ENCODE data around the gene SMCO1. TPM values are rescaled to one million over a fixed set of nuclear protein-coding genes. Genes with fewer than 3 reads are reported as not detected.
"Not testable (repeated sequence)": the region's sequence is repeated elsewhere in the genome, so short reads cannot be mapped to it uniquely, and the experiment has no call there.

Gene SMCO1
- total RNA-seq, 1 donor from 2014 or later: 110 TPM

GRCh38 chr3:196528639-196529233 is 13.6 kb upstream of the SMCO1 start:
- DNase-seq: peak; percentile 87
- intact Hi-C loops (cut with micrococcal nuclease): loop anchor here (10.0 kb wide), 1 partner anchor 274 kb away; no protein-coding TSS in a partner anchor
- ATAC-seq: peak; percentile 99

DNA sequence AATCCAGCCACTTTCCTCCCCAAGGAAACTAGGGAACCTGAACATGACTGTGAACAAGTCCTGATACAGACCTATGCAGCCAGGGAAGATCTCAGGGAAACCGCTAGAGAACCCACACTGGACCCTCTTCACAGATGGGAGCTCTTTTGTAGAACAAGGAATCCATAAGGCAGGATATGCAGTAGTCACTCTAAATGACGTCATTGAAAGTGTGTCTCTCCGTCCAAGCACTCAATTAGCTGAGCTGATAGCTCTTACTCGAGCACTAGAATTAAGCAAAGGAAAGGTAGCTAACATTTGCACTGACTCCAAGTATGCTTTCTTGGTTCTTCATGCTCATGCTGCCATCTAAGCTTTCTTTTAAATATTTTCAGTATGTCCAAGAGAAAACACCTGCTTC is 10.0 kb upstream of the SMCO1 start:
- ATAC-seq: no peak
- DNase-seq: no peak
- intact Hi-C loops (cut with micrococcal nuclease): loop anchor here (10.0 kb wide), 1 partner anchor 270 kb away; no protein-coding TSS in a partner anchor

DNA sequence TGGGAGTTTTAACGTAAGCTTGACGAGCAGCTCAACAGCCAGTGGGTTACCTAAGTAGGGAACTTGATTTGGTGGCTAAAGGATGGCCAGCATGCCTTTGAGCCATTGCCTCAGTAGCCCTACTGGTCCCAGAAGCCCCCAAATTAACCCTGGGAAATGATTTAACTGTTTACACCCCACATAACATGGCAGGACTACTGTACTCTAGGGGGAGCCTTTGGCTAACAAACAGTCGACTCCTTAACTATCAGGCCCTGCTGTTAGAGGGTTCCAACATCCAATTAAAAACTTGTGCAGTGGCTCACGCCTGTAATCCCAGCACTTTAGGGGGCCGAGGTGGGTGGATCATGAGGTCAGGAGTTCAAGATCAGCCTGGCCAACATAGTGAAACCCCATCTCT is 9.4 kb upstream of the SMCO1 start:
- intact Hi-C loops (cut with micrococcal nuclease): loop anchor here (10.0 kb wide), 1 partner anchor 270 kb away; no protein-coding TSS in a partner anchor
- no peak for ATAC-seq
- DNase-seq: no peak

- DNase-seq (no peak), ATAC-seq (no peak)
- intact Hi-C loops (cut with micrococcal nuclease): loop anchor here (10.0 kb wide), 1 partner anchor 269 kb away; no protein-coding TSS in a partner anchor
Measured at GRCh38 chr3:196523841-196524240, 8.7 kb upstream of the SMCO1 start.

DNA sequence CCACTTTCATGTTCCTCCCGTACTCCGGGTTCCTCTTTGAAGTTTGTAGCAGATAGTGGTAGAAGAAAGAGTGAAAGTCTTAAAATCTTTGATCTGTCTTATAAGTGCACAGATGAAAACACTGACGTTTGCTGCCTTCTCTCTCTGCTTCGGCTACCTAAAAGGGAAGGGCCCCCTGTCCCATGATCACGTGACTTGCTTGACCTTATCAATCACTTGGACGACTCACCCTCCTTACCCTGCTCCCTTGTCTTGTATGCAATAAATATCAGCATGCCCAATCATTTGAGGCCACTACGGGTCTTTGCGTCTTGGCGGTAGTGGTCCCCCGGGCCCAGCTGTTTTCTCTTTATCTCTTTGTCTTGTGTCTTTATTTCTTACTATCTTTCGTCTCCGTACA is 6.1 kb upstream of the SMCO1 start:
- DNase-seq, ATAC-seq: not testable (repeated sequence)
- intact Hi-C loops (cut with micrococcal nuclease): loop anchor here (10.0 kb wide), 1 partner anchor 266 kb away; no protein-coding TSS in a partner anchor

DNA sequence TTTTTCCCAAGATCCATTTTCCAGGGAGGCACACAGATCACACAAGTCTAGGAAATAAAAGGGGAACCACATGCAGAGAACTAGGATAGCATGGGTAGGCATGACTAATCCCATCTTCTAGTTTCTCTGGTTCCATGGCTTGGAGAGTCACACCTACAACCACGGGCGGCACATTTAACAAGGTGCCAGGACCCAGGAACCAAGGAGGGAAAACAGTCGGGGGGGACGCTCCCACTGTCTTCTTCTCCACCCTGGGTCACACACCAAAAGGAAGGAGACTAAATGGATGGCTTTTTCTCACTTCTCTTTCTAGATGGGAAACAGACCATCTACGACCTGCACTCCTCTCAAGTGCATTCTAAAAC is 4.6 kb upstream of the SMCO1 start:
- DNase-seq (no peak), ATAC-seq (no peak)
- intact Hi-C loops (cut with micrococcal nuclease): loop anchor here (10.0 kb wide), 1 partner anchor 265 kb away; no protein-coding TSS in a partner anchor

DNA sequence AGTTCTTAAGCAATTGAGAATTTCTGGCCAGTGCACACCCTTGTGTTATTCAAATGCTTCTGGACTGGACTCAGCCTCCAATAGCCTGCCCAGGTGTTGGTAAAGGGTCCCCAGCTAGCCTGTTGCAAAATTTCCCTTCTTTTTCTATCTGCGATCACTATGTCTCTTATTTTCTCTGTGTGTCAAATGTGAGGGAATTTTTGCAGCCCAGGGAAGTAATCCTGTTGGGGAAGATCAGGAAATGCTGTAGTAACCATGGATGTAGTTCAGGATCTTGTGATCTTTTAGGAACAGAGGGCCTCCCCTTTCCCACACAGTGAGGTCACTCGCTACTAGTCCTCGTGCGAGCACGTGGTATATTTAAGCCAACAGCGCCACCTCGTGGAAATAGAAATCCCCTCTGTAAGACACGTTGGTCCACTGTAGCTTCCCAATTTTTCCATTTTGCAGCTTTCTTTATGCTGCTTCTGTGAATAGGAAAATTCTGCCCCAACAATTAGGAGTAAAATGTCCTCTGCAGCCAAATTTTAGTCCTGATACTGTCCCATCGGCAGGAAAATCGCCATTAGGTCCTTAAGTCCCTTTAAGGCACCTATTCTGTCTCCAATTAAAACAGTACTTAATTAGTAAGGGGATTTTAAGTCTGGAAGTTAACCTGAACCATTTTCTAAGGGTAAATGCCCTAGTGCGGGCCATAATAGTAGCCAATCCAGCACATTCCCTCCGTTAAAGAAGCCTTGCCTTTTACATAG is 4.0 kb upstream of the SMCO1 start:
- peak; percentile 73 for ATAC-seq
- peak; percentile 65 for DNase-seq
- intact Hi-C loops (cut with micrococcal nuclease): no loop called here

- ATAC-seq: no peak
- intact Hi-C loops (cut with micrococcal nuclease): no loop called here
- DNase-seq: no peak
Measured at GRCh38 chr3:196517919-196518318, 2.8 kb upstream of the SMCO1 start.

GRCh38 chr3:196517162-196517800 is 2.1 kb upstream of the SMCO1 start:
- DNase-seq (no peak), ATAC-seq (no peak)
- intact Hi-C loops (cut with micrococcal nuclease): no loop called here

GRCh38 chr3:196514350-196514716 is 813 bp downstream of the SMCO1 start:
- no peak for ATAC-seq
- no peak for DNase-seq
- intact Hi-C loops (cut with micrococcal nuclease): no loop called here

DNA sequence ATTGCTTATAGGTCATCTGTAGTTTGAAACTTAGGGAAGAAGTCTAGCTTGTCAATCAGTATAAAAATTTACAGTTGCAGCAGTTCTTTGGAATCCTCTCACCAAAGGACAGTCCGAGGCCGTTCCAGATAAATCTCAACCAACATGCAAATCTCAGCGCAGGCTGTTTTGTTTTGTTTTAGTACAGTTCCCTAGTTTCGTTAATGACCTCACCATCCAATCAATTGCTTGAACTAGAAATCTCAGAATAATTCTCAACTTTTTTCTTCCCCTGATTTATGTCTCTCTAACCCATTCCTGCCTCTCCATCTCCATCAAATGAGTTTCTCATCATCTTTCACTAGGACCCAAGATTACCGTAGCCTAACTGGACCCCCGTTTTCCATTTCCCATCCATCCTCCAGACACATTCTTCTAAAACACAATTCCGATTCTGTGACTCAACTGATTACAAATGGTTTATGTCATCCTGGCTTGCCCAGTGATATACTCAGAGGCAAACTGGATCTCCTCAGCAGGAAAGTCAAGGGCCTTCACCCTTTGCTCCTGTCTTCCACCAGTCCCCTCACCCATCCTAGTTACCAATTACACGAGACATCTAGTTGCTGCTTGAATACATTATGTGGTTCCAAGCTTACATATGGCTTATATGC is 1.3 kb downstream of the SMCO1 start:
- intact Hi-C loops (cut with micrococcal nuclease): no loop called here
- no peak for DNase-seq
- ATAC-seq: peak; percentile 58

- ATAC-seq; intact Hi-C loops (cut with micrococcal nuclease); DNase-seq: not testable (repeated sequence)
Measured at GRCh38 chr3:196511646-196512425, 3.3 kb downstream of the SMCO1 start.

- ATAC-seq; intact Hi-C loops (cut with micrococcal nuclease); DNase-seq: not testable (repeated sequence)
Measured at GRCh38 chr3:196511108-196511507, 4.0 kb downstream of the SMCO1 start.

DNA sequence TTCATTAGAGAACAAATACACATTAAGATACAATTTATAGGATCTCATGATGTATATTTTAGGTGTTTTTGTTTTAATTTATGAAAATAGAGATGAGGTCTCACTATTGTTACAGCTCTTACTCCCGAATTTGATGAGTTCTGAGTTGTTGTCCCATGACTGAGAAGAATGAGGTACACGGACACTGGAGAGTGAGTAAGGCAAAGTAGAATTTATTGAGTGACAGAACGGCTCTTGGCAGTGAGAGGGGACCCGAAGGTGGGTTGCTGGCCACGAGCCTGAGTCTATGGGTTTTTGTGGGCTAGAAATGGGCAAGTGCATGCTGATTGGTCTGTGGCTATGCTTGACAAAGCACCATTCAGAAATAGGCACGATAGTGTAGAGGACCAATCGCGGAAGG is 8.5 kb downstream of the SMCO1 start:
- ATAC-seq (no peak), DNase-seq (no peak)
- intact Hi-C loops (cut with micrococcal nuclease): no loop called here

GRCh38 chr3:196504556-196504955 is 10.6 kb downstream of the SMCO1 start:
- ATAC-seq (no peak), DNase-seq (no peak)
- intact Hi-C loops (cut with micrococcal nuclease): no loop called here

DNA sequence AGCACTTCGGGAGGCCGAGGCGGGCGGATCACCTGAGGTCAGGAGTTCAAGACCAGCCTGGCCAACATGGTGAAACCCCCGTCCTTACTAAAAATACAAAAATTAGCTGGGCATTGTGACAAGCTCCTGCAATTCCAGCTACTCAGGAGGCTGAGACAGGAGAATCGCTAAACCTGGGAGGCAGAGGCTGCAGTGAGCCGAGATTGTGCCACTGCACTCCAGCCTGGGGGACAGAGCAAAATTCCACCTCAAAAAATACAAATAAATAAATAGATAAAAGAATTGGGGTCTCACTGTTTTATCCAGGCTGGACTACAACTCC is 11.1 kb downstream of the SMCO1 start:
- ATAC-seq; DNase-seq; intact Hi-C loops (cut with micrococcal nuclease): not testable (repeated sequence)

DNA sequence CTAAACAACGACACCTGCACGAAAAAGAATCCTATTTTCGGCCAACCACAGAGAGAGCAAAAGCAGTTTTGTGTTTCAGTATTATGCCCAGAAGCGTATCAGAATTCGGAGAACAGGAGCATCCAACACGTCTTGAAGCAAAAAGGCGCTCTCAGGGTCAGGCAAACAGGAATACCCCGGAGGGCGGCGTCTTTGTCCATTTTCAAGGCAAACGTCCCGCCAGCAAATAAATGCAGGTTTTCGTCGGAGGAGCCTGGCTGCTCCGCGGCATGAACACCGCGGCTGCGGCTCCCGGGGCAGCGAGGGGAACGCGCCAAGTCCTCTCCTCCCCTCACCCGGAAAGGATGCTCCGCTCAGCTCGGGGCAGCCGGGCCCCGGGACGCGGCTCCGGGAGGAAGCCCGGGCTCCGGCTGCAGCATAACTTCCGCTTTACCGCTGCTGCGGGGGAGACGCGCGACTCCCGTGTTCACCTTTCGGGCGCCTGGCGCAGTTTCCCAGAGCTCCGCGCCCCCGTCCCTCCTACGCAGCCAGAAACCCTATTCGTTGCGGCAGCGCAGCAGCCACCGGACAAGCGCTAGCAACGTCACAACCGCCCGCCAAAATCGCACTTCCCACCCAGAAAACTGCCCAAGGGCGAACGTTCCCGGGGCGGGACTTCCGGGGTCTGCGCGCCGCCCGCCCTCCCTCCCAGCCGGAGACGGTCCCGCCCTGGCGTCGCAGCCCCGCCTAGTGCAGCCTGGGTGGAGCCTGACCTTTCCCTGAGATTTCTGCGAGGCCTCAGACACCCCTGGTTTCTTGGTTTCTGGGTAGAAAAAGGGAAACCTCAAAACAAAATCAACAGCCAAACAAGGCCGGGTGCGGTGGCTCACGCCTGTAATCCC is 11.7 kb downstream of the SMCO1 start, which contains the start of gene RNF168:
RNF168 (minus strand) TSS at position 573 of the 881 bp plus-strand sequence. CDS start 595 bp downstream, outside the sequence.
- DNase-seq: peak; percentile 98
- intact Hi-C loops (cut with micrococcal nuclease): no loop called here
- ATAC-seq: peak; percentile 96

DNA sequence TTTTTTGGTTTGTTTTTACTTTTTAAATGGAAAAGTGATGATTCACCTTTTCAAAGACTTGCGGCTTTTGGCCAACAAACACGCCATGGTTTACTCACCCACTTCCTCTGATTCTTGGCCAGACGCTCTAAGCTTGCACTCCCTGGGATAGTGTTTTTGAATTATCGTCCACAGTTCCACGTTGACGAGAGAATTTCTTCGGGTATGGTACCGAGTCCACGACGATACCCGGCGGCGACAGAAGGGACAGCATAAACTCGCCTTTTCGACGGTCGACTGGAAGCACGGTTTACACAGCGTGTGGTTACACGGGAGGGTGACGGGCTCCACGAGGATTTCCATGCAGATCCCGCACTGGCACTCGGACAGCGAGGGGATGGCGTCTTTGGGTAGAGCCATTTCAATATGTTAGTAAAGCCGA is 12.4 kb downstream of the SMCO1 start:
- ATAC-seq: peak; percentile 56
- intact Hi-C loops (cut with micrococcal nuclease): no loop called here
- DNase-seq: peak; percentile 51
